ENCODE measurements around the gene CDC45.
A peak's percentile ranks its signal among the peaks of the same experiment; 100 is the strongest.

The CDC45 gene

DNA sequence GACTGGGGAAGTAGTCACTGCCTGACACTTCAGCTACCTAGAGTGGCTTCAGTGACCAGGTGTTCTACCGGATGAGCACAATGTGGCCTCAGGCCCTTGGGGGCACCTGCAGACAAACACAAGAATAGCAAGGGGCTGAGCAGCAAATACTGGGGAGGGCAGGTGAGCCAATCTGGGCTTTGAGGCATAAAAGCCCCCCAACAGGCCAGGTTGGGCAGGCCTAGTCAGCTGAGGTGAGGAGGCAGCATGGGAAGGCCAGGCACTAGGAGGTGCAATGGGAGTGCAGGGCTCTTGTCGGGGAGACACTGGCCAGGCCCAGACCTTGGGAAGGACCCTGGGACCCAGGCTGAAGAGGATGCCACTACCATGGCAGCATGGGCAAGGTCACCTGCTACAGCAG is 9.7 kb upstream of the CDC45 start:
- DNase-seq (ENCODE audit: low read depth): no peak
- TF ChIP-seq, protein P1, sequence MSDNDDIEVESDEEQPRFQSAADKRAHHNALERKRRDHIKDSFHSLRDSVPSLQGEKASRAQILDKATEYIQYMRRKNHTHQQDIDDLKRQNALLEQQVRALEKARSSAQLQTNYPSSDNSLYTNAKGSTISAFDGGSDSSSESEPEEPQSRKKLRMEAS (IDR thresholded peaks at IDR 0.05; ENCODE audit: low read depth, low read length): no peak
- TF ChIP-seq, protein P2, sequence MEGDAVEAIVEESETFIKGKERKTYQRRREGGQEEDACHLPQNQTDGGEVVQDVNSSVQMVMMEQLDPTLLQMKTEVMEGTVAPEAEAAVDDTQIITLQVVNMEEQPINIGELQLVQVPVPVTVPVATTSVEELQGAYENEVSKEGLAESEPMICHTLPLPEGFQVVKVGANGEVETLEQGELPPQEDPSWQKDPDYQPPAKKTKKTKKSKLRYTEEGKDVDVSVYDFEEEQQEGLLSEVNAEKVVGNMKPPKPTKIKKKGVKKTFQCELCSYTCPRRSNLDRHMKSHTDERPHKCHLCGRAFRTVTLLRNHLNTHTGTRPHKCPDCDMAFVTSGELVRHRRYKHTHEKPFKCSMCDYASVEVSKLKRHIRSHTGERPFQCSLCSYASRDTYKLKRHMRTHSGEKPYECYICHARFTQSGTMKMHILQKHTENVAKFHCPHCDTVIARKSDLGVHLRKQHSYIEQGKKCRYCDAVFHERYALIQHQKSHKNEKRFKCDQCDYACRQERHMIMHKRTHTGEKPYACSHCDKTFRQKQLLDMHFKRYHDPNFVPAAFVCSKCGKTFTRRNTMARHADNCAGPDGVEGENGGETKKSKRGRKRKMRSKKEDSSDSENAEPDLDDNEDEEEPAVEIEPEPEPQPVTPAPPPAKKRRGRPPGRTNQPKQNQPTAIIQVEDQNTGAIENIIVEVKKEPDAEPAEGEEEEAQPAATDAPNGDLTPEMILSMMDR (IDR thresholded peaks at IDR 0.05; ENCODE audit: low read depth, low read length): no peak
- TF ChIP-seq POLR2A (IDR thresholded peaks at IDR 0.05; ENCODE audit: extremely low read depth, insufficient read length) (no peak), MYC (IDR thresholded peaks at IDR 0.05; ENCODE audit: low read depth, low read length) (no peak)
- H3K4me3 ChIP-seq (ENCODE audit: low read depth, low read length): no peak overlapping the region

DNA sequence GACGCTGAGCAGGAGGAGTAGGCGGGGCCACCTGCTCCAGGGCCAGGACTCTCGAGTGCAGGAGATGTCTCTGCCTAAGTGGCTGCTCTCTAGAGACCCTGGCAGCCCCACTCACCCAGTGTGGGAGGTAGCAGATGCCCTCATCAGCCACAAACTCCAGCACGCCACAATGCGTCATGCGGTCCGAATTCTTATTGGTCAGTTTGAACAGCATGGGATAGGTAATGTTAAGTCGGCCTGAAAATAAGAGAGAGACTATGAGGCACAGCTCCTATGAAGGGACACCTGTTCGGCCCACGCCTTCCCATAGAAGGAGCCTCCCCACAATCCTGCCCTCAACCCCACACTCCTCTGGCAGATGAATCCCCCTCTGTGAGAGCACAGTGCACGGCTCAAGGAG is 8.1 kb upstream of the CDC45 start:
- H3K4me3 ChIP-seq (ENCODE audit: low read depth, low read length): no peak overlapping the region
- TF ChIP-seq POLR2A (IDR thresholded peaks at IDR 0.05; ENCODE audit: extremely low read depth, insufficient read length): no peak
- TF ChIP-seq, protein P1 (IDR thresholded peaks at IDR 0.05; ENCODE audit: low read depth, low read length): no peak
- DNase-seq (ENCODE audit: low read depth): no peak

DNA sequence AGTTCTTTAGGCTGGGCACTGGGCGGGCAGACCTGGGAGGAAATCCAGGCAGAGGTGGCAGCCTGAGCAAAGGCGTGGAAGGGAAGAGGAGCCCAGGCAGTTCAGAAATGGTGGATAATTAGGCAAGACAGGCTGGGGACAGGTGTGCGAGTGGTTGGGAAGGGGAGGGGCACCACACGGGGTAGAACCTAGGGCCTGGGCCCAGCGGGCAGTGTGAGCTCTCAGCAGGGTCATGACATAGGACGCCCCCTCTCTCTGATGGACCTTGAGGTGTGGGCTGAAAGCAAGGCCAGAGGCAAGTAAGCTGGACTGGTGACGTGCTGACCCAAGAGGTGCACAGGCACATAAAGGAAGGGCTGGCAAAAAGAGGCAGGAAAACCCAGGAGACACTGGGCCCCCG is 7.5 kb upstream of the CDC45 start:
- no peak for DNase-seq (ENCODE audit: low read depth)
- no peak overlapping the region for H3K4me3 ChIP-seq (ENCODE audit: low read depth, low read length)
- TF ChIP-seq, protein P1 (IDR thresholded peaks at IDR 0.05; ENCODE audit: low read depth, low read length): no peak
- TF ChIP-seq MYC (IDR thresholded peaks at IDR 0.05; ENCODE audit: low read depth, low read length) (no peak), POLR2A (IDR thresholded peaks at IDR 0.05; ENCODE audit: extremely low read depth, insufficient read length) (no peak)

DNA sequence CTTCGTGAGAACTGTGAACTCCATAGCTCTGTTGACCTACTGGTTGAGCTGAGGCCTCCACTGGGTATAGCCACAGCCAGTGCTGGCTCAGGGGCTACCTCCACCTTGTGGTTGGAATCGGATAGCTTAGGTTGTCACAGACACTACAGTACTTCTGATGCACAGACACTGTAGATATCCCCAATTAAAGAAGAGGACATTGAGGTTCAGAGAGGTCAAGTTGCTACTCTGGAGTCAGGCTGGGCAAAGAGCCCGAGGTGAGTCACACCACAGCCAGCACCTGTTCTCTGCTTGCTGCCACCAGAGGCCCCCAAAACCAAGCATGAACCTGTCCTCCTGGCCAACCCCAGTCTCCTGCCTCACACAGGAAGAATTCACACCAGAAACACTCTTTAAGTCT is 6.1 kb upstream of the CDC45 start:
- DNase-seq (ENCODE audit: low read depth): no peak
- H3K4me3 ChIP-seq (ENCODE audit: low read depth, low read length): no peak overlapping the region
- TF ChIP-seq, protein P1 (IDR thresholded peaks at IDR 0.05; ENCODE audit: low read depth, low read length): no peak
- TF ChIP-seq, protein P2 (IDR thresholded peaks at IDR 0.05; ENCODE audit: low read depth, low read length): no peak
- no peak for TF ChIP-seq MYC (IDR thresholded peaks at IDR 0.05; ENCODE audit: low read depth, low read length)
- no peak for TF ChIP-seq POLR2A (IDR thresholded peaks at IDR 0.05; ENCODE audit: extremely low read depth, insufficient read length)

DNA sequence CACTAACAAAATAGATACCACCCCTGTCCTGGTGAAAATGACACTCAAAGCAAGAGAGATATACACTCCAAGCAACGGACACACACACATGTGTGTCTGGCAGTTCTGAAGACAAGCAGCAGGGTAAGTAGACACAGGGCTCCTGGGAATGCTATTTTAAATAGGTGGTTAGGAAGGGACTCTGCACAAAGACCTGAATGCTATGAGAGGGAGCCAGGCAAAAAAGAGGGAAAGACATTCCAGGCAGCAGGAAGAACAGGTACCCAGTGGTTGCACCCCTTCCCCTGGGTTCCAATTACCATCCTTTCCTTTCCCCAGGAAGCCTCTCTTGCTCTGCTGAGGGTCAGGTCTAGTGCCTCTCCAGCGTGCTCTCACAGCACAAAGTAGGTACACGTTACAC is 3.7 kb upstream of the CDC45 start:
- H3K4me3 ChIP-seq (ENCODE audit: low read depth, low read length): no peak overlapping the region
- no peak for DNase-seq (ENCODE audit: low read depth)
- TF ChIP-seq POLR2A (IDR thresholded peaks at IDR 0.05; ENCODE audit: extremely low read depth, insufficient read length) (no peak), MYC (IDR thresholded peaks at IDR 0.05; ENCODE audit: low read depth, low read length) (no peak)
- TF ChIP-seq, protein P1 (IDR thresholded peaks at IDR 0.05; ENCODE audit: low read depth, low read length): no peak
- TF ChIP-seq, protein P2 (IDR thresholded peaks at IDR 0.05; ENCODE audit: low read depth, low read length): no peak

DNA sequence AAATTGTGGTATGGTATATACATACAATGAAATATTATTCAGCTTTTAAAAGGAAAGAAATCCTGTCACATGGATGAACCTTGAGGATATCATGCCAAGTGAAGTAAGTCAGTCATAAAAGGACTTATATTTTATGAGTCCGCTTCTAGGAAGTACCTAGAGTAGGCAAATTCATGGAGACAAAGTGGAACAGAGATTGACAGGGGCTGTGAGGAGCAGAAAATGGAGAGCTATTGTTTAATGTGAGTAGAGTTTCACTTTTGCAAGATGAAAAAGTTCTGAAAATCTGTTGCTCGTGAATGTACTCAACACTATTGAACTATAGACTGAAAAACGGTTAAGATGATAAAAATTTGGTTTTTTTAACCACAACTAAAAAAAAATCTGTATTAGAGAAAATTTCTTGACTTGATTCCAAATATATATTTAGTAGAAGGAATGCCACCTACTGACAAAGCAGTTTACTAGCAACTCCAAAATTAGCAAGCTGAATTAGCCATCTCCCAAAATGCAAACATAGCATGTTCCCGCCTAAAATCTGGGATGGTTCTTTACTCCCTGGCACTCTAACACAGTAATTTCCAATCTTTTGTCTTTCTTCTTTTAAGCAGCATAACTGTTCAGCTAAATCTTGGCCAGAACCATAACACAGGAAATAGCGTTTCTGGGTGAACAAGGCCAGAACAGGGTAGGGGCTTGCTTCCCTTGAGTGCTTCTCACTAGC is 2.2 kb upstream of the CDC45 start:
- TF ChIP-seq, protein P2 (IDR thresholded peaks at IDR 0.05; ENCODE audit: low read depth, low read length): no peak
- TF ChIP-seq, protein P1 (IDR thresholded peaks at IDR 0.05; ENCODE audit: low read depth, low read length): no peak
- TF ChIP-seq POLR2A (IDR thresholded peaks at IDR 0.05; ENCODE audit: extremely low read depth, insufficient read length): no peak
- TF ChIP-seq MYC (IDR thresholded peaks at IDR 0.05; ENCODE audit: low read depth, low read length): no peak
- H3K4me3 ChIP-seq (ENCODE audit: low read depth, low read length): peak overlapping the region; percentile 83
- DNase-seq (ENCODE audit: low read depth): no peak

All from NB4 (cell line).